Parathyroid adenoma (tissue), 2 donors: ENCODE results near the gene DIPK1B.

Experiments used
- H2AFZ ChIP-seq: fragments of 300-600 bp; sonication (generic); one replicate; pipeline ENCODE4 v1.7.0; 2017; ENCODE audit warnings: antibody characterized with exemption, mild to moderate bottlenecking
- H3K27ac ChIP-seq: fragments of 300-600 bp; sonication (generic); one replicate; pipeline ENCODE4 v1.7.0; 2017
- H3K27me3 ChIP-seq: fragments of 300-600 bp; sonication (generic); one replicate; pipeline ENCODE4 v1.7.0; 2017; ENCODE audit warnings: low read length; ENCODE audit not compliant: control insufficient read depth, insufficient read depth
- H3K36me3 ChIP-seq: fragments of 300-600 bp; sonication (generic); one replicate; pipeline ENCODE4 v1.7.0; 2017; ENCODE audit warnings: low read length; ENCODE audit not compliant: control insufficient read depth, insufficient read depth
- H3K4me1 ChIP-seq: fragments of 300-600 bp; sonication (generic); one replicate; pipeline ENCODE4 v1.7.0; 2017; ENCODE audit warnings: control low read depth
- H3K4me2 ChIP-seq: fragments of 300-600 bp; sonication (generic); one replicate; pipeline ENCODE4 v1.7.0; 2017; ENCODE audit warnings: low read length
- H3K4me3 ChIP-seq: fragments of 300-600 bp; sonication (generic); one replicate; pipeline ENCODE4 v1.7.0; 2017; ENCODE audit warnings: low read depth, low read length
- H3K79me2 ChIP-seq: fragments of 300-600 bp; sonication (generic); one replicate; pipeline ENCODE4 v1.7.0; 2017; ENCODE audit warnings: control low read depth
- H3K9ac ChIP-seq: fragments of 300-600 bp; sonication (generic); one replicate; pipeline ENCODE4 v1.7.0; 2017; ENCODE audit warnings: mild to moderate bottlenecking
- H3K9me3 ChIP-seq: fragments of 300-600 bp; sonication (generic); one replicate; pipeline ENCODE4 v1.7.0; 2017; ENCODE audit warnings: low read length; ENCODE audit not compliant: control insufficient read depth
- CTCF ChIP-seq: fragments of 300-600 bp; sonication (generic); IDR thresholded peaks from one replicate; pipeline ENCODE4 v1.7.0; 2017; ENCODE audit warnings: antibody characterized with exemption, mild to moderate bottlenecking
- donor health status: primary hyperparathyroidism.

Gene DIPK1B

GRCh38 chr9:136674786-136675349 is 37.5 kb upstream of the DIPK1B start:
- H2AFZ ChIP-seq: no peak overlapping the region
- peaks cover 2% of the 10 kb centered on the region for H3K79me2 ChIP-seq
- H3K4me3 ChIP-seq: no peak overlapping the region
- H3K27ac ChIP-seq: no peak overlapping the region
- no peaks in the 10 kb centered on the region for H3K36me3 ChIP-seq
- no peak overlapping the region for H3K4me2 ChIP-seq
- H3K27me3 ChIP-seq: no peaks in the 10 kb centered on the region
- H3K9me3 ChIP-seq: no peaks in the 10 kb centered on the region
- H3K9ac ChIP-seq: no peak overlapping the region
- TF ChIP-seq CTCF: no peak
- H3K4me1 ChIP-seq: peaks cover 8% of the 10 kb centered on the region

GRCh38 chr9:136675477-136676296 is 36.7 kb upstream of the DIPK1B start:
- peaks cover 2% of the 10 kb centered on the region for H3K79me2 ChIP-seq
- no peaks in the 10 kb centered on the region for H3K27me3 ChIP-seq
- H2AFZ ChIP-seq: no peak overlapping the region
- H3K27ac ChIP-seq: no peak overlapping the region
- H3K9me3 ChIP-seq: no peaks in the 10 kb centered on the region
- no peaks in the 10 kb centered on the region for H3K36me3 ChIP-seq
- TF ChIP-seq CTCF: no peak
- H3K4me3 ChIP-seq: no peak overlapping the region
- H3K9ac ChIP-seq: no peak overlapping the region
- H3K4me2 ChIP-seq: no peak overlapping the region
- H3K4me1 ChIP-seq: peaks cover 11% of the 10 kb centered on the region

- no peak for TF ChIP-seq CTCF
- H3K9ac ChIP-seq: no peak overlapping the region
Measured at GRCh38 chr9:136676297-136676794, 36.0 kb upstream of the DIPK1B start.

GRCh38 chr9:136676920-136677686 is 35.3 kb upstream of the DIPK1B start:
- Histone ChIP-seq H3K36me3 (no peaks in the 10 kb centered on the region), H3K4me1 (peaks cover 9% of the 10 kb centered on the region), H3K4me2 (no peak overlapping the region), H3K9ac (no peak overlapping the region), H3K27ac (no peak overlapping the region), H3K79me2 (peaks cover 2% of the 10 kb centered on the region), H3K9me3 (no peaks in the 10 kb centered on the region), H3K4me3 (no peak overlapping the region), H3K27me3 (no peaks in the 10 kb centered on the region), H2AFZ (no peak overlapping the region)
- TF ChIP-seq CTCF: no peak

More at GRCh38 chr9:136676297-136676794, 36.0 kb upstream of the DIPK1B start:
- H3K4me1 ChIP-seq: peaks cover 9% of the 10 kb centered on the region
- H3K79me2 ChIP-seq: peaks cover 2% of the 10 kb centered on the region
- H3K27me3 ChIP-seq: no peaks in the 10 kb centered on the region
- no peaks in the 10 kb centered on the region for H3K36me3 ChIP-seq
- no peak overlapping the region for H2AFZ ChIP-seq
- no peak overlapping the region for H3K27ac ChIP-seq
- no peak overlapping the region for H3K4me2 ChIP-seq
- no peak overlapping the region for H3K4me3 ChIP-seq
- no peaks in the 10 kb centered on the region for H3K9me3 ChIP-seq
